Measurements from ENCODE around the gene CAPZA1. TPM values are rescaled to one million over a fixed set of nuclear protein-coding genes. Genes with fewer than 3 reads are reported as not detected.
"Not testable (repeated sequence)": the region's sequence is repeated elsewhere in the genome, so short reads cannot be mapped to it uniquely, and the experiment has no call there.

The CAPZA1 gene
- total and polyA plus RNA-seq, 7 donors, result 14.8 to 73.3 (median 35.0) TPM

- 69 to 73% (median 72%) methylated on average over 6 of the region's 6 CpGs for WGBS, 3 donors
- no peaks in the 10 kb centered on the region for H3K27me3 ChIP-seq (ENCODE audit: insufficient read depth in 3 of 3, low read length in 2 of 3)
- peaks cover 8 to 66% of the 10 kb centered on the region in 2 donors for H3K36me3 ChIP-seq (ENCODE audit: insufficient read depth in 1 of 2, low read depth in 1 of 2)
- intact Hi-C loops (cut with DNase I), result loop anchor here (5.0 to 10.0 kb wide), 4 partner anchors 93 to 460 kb away; partner anchors contain the start of genes LRIG2 (in 1 of the 2) and RHOC (in 1 of the 2)
- no peaks in the 10 kb centered on the region for H3K9me3 ChIP-seq
- no peak for DNase-seq
- no peak overlapping the region for H3K27ac ChIP-seq
- no peak overlapping the region for H3K4me3 ChIP-seq
- no peak for ATAC-seq
- H3K4me1 ChIP-seq, result peaks cover 12% of the 10 kb centered on the region
- peak; percentile 21 for TF ChIP-seq CTCF (IDR thresholded peaks at IDR 0.05)
These were observed 5.1 kb upstream of the CAPZA1 start for GRCh38 chr1:112614460-112615065.

- TF ChIP-seq CTCF (IDR thresholded peaks at IDR 0.05), result no peak
- Histone ChIP-seq H3K27ac (peak overlapping the region; percentile 96), H3K27me3 (ENCODE audit: insufficient read depth in 3 of 3, low read length in 2 of 3) (no peaks in the 10 kb centered on the region), H3K4me3 (peak overlapping the region; percentile 88), H3K4me1 (peaks cover 41% of the 10 kb centered on the region), H3K36me3 (ENCODE audit: insufficient read depth in 1 of 2, low read depth in 1 of 2) (peaks cover 0 to 35% of the 10 kb centered on the region in 2 donors), H3K9me3 (no peaks in the 10 kb centered on the region)
- WGBS, 3 donors, result 2% methylated on average over 12 of the region's 12 CpGs
- ATAC-seq (peak in 1 of 4 donors; percentile 1), DNase-seq (no peak)
- intact Hi-C loops (cut with DNase I), result loop anchor here (5.0 to 10.0 kb wide), 4 partner anchors 89 to 457 kb away; partner anchors contain the start of genes LRIG2 (in 1 of the 2) and RHOC (in 1 of the 2)
These were observed 1.4 kb upstream of the CAPZA1 start for GRCh38 chr1:112618114-112618720.

GRCh38 chr1:112618721-112619517 lies 713 bp upstream of the CAPZA1 start, which contains the start of gene ST7L:
TSS of gene ST7L (minus strand) at chr1:112619141. CDS start at chr1:112619113, 28 bp downstream.
- 0 to 1% (median 0%) methylated on average over 45 to 48 of the region's 48 CpGs for WGBS, 3 donors
- peak; percentile 72 to 85 (median 74) for ATAC-seq
- TF ChIP-seq CTCF (IDR thresholded peaks at IDR 0.05), result no peak
- peaks cover 0 to 28% of the 10 kb centered on the region in 2 donors for H3K36me3 ChIP-seq (ENCODE audit: insufficient read depth in 1 of 2, low read depth in 1 of 2)
- intact Hi-C loops (cut with DNase I), result loop anchor here (5.0 to 10.0 kb wide), 4 partner anchors 88 to 456 kb away; partner anchors contain the start of genes LRIG2 (in 1 of the 2) and RHOC (in 1 of the 2)
- H3K27me3 ChIP-seq (ENCODE audit: insufficient read depth in 3 of 3, low read length in 2 of 3), result no peaks in the 10 kb centered on the region
- peak within 1 kb of the TSS; percentile 96 for H3K27ac ChIP-seq
- H3K4me1 ChIP-seq, result peaks cover 42% of the 10 kb centered on the region
- peak; percentile 73 to 86 for DNase-seq
- H3K4me3 ChIP-seq, result peak within 1 kb of the TSS; percentile 88
- H3K9me3 ChIP-seq, result no peaks in the 10 kb centered on the region

GRCh38 chr1:112620377-112620695 lies 704 bp downstream of the CAPZA1 start:
- no peak for TF ChIP-seq CTCF (IDR thresholded peaks at IDR 0.05)
- ATAC-seq (no peak), DNase-seq (no peak)
- peaks cover 55% of the 10 kb centered on the region for H3K4me1 ChIP-seq
- intact Hi-C loops (cut with DNase I), result loop anchor here in 1 of 2 donors (2.0 kb wide), 1 partner anchor 86 kb away; the partner anchor contains the start of gene RHOC
- peak overlapping the region; percentile 96 for H3K27ac ChIP-seq
- peaks cover 0 to 14% of the 10 kb centered on the region in 2 donors for H3K36me3 ChIP-seq (ENCODE audit: insufficient read depth in 1 of 2, low read depth in 1 of 2)
- WGBS, 3 donors, result 0 to 2% (median 1%) methylated on average over 6 of the region's 6 CpGs
- H3K4me3 ChIP-seq, result peak overlapping the region; percentile 88
- no peaks in the 10 kb centered on the region for H3K27me3 ChIP-seq (ENCODE audit: insufficient read depth in 3 of 3, low read length in 2 of 3)
- no peaks in the 10 kb centered on the region for H3K9me3 ChIP-seq

- 79 to 86% (median 85%) methylated on average over 2 to 5 of the region's 5 CpGs for WGBS, 3 donors
- not testable (repeated sequence) for ATAC-seq; H3K27me3 ChIP-seq (ENCODE audit: insufficient read depth in 3 of 3, low read length in 2 of 3); H3K4me3 ChIP-seq; H3K36me3 ChIP-seq (ENCODE audit: insufficient read depth in 1 of 2, low read depth in 1 of 2); DNase-seq; H3K9me3 ChIP-seq
- Histone ChIP-seq H3K27ac (peak overlapping the region; percentile 96), H3K4me1 (peaks cover 81% of the 10 kb centered on the region)
- intact Hi-C loops (cut with DNase I), result loop anchor here in 1 of 2 donors (2.0 kb wide), 1 partner anchor 50 kb away; the partner anchor contains the start of gene MOV10
These were observed 4.9 kb downstream of the CAPZA1 start for GRCh38 chr1:112624493-112624892.

Data from psoas muscle (tissue), 8 donors.